ENCODE measurements around the gene PRDM5.
A peak's percentile ranks its signal among the peaks of the same experiment; 100 is the strongest.
"Not testable (repeated sequence)": the region's sequence is repeated elsewhere in the genome, so short reads cannot be mapped to it uniquely, and the experiment has no call there.

PRDM5 gene

DNA sequence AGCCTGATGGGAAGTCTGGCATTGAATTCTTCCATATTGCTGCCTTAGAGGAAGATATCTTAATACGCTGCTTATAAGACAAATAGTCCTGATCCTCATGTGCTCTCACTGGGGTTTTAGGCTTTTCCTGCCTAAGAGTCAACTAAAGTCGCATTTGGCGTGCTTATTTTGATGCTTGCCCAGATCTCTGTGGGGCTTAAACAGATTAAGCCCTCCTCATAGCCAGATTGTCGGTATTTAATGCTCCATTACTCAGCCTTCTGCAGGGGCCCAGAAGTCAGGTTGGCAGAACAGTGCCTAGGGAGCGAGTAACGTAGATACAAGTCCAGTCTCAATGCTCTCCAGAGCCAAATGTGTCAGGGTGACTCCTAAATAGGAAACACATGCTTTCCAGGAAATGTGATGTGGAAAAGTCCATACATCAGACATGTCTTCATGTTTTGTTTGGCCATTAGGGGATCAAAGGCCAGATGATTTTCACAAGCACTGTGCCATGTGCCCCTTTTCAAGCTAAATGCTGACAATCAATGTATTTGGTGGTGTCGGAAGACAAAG lies 262.8 kb downstream of the PRDM5 start:
- TF ChIP-seq, protein P1, sequence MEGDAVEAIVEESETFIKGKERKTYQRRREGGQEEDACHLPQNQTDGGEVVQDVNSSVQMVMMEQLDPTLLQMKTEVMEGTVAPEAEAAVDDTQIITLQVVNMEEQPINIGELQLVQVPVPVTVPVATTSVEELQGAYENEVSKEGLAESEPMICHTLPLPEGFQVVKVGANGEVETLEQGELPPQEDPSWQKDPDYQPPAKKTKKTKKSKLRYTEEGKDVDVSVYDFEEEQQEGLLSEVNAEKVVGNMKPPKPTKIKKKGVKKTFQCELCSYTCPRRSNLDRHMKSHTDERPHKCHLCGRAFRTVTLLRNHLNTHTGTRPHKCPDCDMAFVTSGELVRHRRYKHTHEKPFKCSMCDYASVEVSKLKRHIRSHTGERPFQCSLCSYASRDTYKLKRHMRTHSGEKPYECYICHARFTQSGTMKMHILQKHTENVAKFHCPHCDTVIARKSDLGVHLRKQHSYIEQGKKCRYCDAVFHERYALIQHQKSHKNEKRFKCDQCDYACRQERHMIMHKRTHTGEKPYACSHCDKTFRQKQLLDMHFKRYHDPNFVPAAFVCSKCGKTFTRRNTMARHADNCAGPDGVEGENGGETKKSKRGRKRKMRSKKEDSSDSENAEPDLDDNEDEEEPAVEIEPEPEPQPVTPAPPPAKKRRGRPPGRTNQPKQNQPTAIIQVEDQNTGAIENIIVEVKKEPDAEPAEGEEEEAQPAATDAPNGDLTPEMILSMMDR (IDR thresholded peaks at IDR 0.05), result no peak
- DNase-seq, result no peak
- peaks cover 4% of the 10 kb centered on the region for H3K4me1 Mint-ChIP-seq
- H3K4me3 Mint-ChIP-seq, result no peak overlapping the region
- H3K9me3 Mint-ChIP-seq, result peaks cover 3% of the 10 kb centered on the region
- H3K36me3 Mint-ChIP-seq (ENCODE audit: low read depth), result no peaks in the 10 kb centered on the region
- peak overlapping the region; percentile 33 for H3K27ac Mint-ChIP-seq
- H3K27me3 Mint-ChIP-seq (ENCODE audit: low read depth, poor library complexity), result no peaks in the 10 kb centered on the region

- TF ChIP-seq, protein P1 (IDR thresholded peaks at IDR 0.05), result no peak
- no peaks in the 10 kb centered on the region for H3K27me3 Mint-ChIP-seq (ENCODE audit: low read depth, poor library complexity)
- H3K9me3 Mint-ChIP-seq, result peaks cover 3% of the 10 kb centered on the region
- H3K4me3 Mint-ChIP-seq, result no peak overlapping the region
- H3K4me1 Mint-ChIP-seq, result peaks cover 4% of the 10 kb centered on the region
- H3K36me3 Mint-ChIP-seq (ENCODE audit: low read depth), result no peaks in the 10 kb centered on the region
- no peak overlapping the region for H3K27ac Mint-ChIP-seq
- no peak for DNase-seq
Measured at GRCh38 chr4:120658772-120659171, 263.8 kb downstream of the PRDM5 start.

- TF ChIP-seq, protein P1 (IDR thresholded peaks at IDR 0.05), result no peak
- H3K4me3 Mint-ChIP-seq, result no peak overlapping the region
- no peaks in the 10 kb centered on the region for H3K9me3 Mint-ChIP-seq
- no peak for DNase-seq
- H3K27me3 Mint-ChIP-seq (ENCODE audit: low read depth, poor library complexity), result no peaks in the 10 kb centered on the region
- no peaks in the 10 kb centered on the region for H3K4me1 Mint-ChIP-seq
- H3K27ac Mint-ChIP-seq, result no peak overlapping the region
- H3K36me3 Mint-ChIP-seq (ENCODE audit: low read depth), result no peaks in the 10 kb centered on the region
Measured at GRCh38 chr4:120653804-120654573, 268.5 kb downstream of the PRDM5 start.

DNA sequence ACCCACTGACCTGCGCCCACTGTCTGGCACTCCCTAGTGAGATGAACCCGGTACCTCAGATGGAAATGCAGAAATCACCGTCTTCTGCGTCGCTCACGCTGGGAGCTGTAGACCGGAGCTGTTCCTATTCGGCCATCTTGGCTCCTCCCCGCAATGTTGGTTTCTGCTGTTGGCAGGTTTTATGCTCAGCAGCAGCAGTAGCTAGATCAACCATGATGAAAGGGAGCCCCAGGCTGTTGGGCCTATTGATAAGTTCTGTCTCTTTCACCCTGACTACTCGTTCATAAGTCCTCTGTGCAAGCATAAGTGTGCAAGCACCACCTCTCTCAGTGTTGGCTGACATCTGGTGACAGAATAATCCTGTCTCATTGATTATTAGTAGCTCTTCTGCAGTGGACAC lies 274.2 kb downstream of the PRDM5 start:
- not testable (repeated sequence) for H3K27ac Mint-ChIP-seq; H3K4me1 Mint-ChIP-seq; H3K27me3 Mint-ChIP-seq (ENCODE audit: low read depth, poor library complexity); DNase-seq; H3K36me3 Mint-ChIP-seq (ENCODE audit: low read depth)
- H3K4me3 Mint-ChIP-seq, result peak overlapping the region; percentile 52
- peaks cover 19% of the 10 kb centered on the region for H3K9me3 Mint-ChIP-seq

Measured in nephron progenitor cell (in vitro differentiated cells).